ENCODE measurements around the gene RALGDS. TPM values are rescaled to one million over a fixed set of nuclear protein-coding genes. Genes with fewer than 3 reads are reported as not detected.

The RALGDS gene
- total RNA-seq, 1 experiment from 2014 or later, result 40.1 TPM

DNA sequence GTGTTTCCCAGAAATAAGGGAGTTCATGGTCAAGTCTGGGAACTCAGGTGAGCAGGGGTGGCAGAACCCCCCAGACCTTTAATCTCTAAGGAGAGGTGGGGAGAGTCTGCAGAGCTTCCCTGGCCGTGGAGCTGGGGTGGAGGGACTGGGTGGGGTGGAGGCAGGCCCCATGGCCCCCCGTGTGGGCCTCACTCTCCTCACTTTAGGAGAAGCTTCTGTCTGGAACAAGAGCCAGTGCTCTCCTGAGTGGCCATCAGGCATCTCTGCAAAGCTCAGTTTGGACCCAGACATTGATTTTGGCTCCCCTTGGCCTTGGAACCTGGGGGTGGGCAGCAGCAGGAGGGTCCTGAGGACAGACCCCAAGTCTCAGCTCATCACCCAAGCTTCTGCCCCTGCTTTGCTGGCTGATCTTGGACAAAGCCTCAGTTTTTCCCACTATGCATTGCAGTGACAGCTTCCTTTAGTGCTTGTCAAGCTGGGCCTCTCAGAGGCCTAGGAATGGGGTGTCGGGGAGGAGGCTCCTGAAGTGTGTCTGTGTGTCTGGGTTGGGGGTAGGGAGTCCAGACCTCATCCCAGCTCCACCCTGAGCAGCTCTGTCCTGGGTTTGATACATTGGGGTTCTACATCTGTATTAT, 46.2 kb upstream of the RALGDS start:
- POLR2A ChIA-PET (ENCODE audit: low non-redundant PET), result no interaction called here

DNA sequence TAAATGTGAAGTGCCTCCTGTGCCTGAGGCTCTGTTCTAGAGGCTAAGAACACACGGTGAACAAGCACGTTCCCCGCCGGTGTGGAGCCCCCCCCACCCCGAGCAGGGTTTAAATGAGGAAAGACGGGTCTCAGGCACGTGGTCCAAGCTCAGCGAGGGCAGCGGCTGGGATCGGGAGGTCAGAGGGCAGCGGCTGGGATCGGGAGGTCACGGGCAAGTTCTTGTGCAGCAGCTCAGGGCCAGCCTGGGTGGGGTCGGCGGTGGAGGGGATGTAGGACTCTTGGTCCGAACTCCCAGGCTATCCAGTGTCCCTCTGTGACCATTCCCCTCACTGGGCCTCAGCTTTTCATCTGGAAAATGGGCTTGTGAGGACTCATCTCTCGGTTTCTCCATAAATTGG, 45.4 kb upstream of the RALGDS start:
- Histone ChIP-seq H3K27me3 (replicated peaks; ENCODE audit: insufficient read depth, low read depth, low read length, poor library complexity) (no peaks in the 10 kb centered on the region), H3K4me3 (ENCODE audit: low read depth, low read length, poor library complexity, severe bottlenecking) (no peak overlapping the region), H3K36me3 (ENCODE audit: insufficient read depth, low read length, poor library complexity, severe bottlenecking) (no peaks in the 10 kb centered on the region), H3K9me3 (ENCODE audit: low read depth, low read length, poor library complexity, severe bottlenecking) (no peaks in the 10 kb centered on the region), H3K27ac (ENCODE audit: low read depth, low read length, poor library complexity, severe bottlenecking) (no peak overlapping the region), H3K4me1 (ENCODE audit: insufficient read depth, low read length, poor library complexity, severe bottlenecking) (no peaks in the 10 kb centered on the region)
- TF ChIP-seq, protein P1, sequence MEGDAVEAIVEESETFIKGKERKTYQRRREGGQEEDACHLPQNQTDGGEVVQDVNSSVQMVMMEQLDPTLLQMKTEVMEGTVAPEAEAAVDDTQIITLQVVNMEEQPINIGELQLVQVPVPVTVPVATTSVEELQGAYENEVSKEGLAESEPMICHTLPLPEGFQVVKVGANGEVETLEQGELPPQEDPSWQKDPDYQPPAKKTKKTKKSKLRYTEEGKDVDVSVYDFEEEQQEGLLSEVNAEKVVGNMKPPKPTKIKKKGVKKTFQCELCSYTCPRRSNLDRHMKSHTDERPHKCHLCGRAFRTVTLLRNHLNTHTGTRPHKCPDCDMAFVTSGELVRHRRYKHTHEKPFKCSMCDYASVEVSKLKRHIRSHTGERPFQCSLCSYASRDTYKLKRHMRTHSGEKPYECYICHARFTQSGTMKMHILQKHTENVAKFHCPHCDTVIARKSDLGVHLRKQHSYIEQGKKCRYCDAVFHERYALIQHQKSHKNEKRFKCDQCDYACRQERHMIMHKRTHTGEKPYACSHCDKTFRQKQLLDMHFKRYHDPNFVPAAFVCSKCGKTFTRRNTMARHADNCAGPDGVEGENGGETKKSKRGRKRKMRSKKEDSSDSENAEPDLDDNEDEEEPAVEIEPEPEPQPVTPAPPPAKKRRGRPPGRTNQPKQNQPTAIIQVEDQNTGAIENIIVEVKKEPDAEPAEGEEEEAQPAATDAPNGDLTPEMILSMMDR (conservative IDR thresholded peaks at IDR 0.05; ENCODE audit: low read depth, low read length), result no peak
- TF ChIP-seq EZH2 (IDR thresholded peaks at IDR 0.05; ENCODE audit: borderline replicate concordance, low read depth, low read length, poor library complexity, severe bottlenecking), result no peak
- intact Hi-C loops (cut with micrococcal nuclease; ENCODE audit: unreplicated experiment), result no loop called here
- no peak for DNase-seq (ENCODE audit: low spot score)
- BruUV-seq (replicated peaks), result no TSS peak
- ChIA-PET POLR2A (ENCODE audit: low non-redundant PET) (no interaction called here), CTCF (no interaction called here)

More for the DNA sequence above, 46.2 kb upstream of the RALGDS start:
- TF ChIP-seq EZH2 (IDR thresholded peaks at IDR 0.05; ENCODE audit: borderline replicate concordance, low read depth, low read length, poor library complexity, severe bottlenecking), result no peak
- TF ChIP-seq, protein P1 (conservative IDR thresholded peaks at IDR 0.05; ENCODE audit: low read depth, low read length), result no peak
- Histone ChIP-seq H3K4me3 (ENCODE audit: low read depth, low read length, poor library complexity, severe bottlenecking) (no peak overlapping the region), H3K27me3 (replicated peaks; ENCODE audit: insufficient read depth, low read depth, low read length, poor library complexity) (no peaks in the 10 kb centered on the region), H3K4me1 (ENCODE audit: insufficient read depth, low read length, poor library complexity, severe bottlenecking) (no peaks in the 10 kb centered on the region), H3K27ac (ENCODE audit: low read depth, low read length, poor library complexity, severe bottlenecking) (no peak overlapping the region), H3K9me3 (ENCODE audit: low read depth, low read length, poor library complexity, severe bottlenecking) (no peaks in the 10 kb centered on the region), H3K36me3 (ENCODE audit: insufficient read depth, low read length, poor library complexity, severe bottlenecking) (no peaks in the 10 kb centered on the region)
- intact Hi-C loops (cut with micrococcal nuclease; ENCODE audit: unreplicated experiment), result no loop called here
- CTCF ChIA-PET, result no interaction called here
- DNase-seq (ENCODE audit: low spot score), result no peak
- BruUV-seq (replicated peaks), result no TSS peak

DNA sequence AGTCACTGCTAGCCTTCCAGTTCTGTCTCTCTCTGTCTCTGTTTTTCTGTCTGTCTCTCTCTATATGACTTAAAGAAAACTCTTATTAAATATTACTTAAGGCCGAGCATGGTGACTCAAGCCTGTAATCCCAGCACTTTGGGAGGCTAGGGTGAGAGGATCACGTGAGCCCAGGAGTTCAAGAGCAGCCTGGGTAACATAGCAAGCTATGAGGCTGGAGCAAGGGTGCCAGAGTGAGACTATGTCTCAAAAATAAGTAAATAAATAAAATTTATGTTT, 44.4 kb upstream of the RALGDS start:
- H3K36me3 ChIP-seq (ENCODE audit: insufficient read depth, low read length, poor library complexity, severe bottlenecking), result no peaks in the 10 kb centered on the region
- TF ChIP-seq, protein P1 (conservative IDR thresholded peaks at IDR 0.05; ENCODE audit: low read depth, low read length), result no peak
- no peak for TF ChIP-seq EZH2 (IDR thresholded peaks at IDR 0.05; ENCODE audit: borderline replicate concordance, low read depth, low read length, poor library complexity, severe bottlenecking)
- H3K4me3 ChIP-seq (ENCODE audit: low read depth, low read length, poor library complexity, severe bottlenecking), result no peak overlapping the region
- ChIA-PET POLR2A (ENCODE audit: low non-redundant PET) (no interaction called here), CTCF (no interaction called here)
- no peak for DNase-seq (ENCODE audit: low spot score)
- no peaks in the 10 kb centered on the region for H3K4me1 ChIP-seq (ENCODE audit: insufficient read depth, low read length, poor library complexity, severe bottlenecking)
- no peak overlapping the region for H3K27ac ChIP-seq (ENCODE audit: low read depth, low read length, poor library complexity, severe bottlenecking)
- no TSS peak for BruUV-seq (replicated peaks)
- no peaks in the 10 kb centered on the region for H3K9me3 ChIP-seq (ENCODE audit: low read depth, low read length, poor library complexity, severe bottlenecking)
- intact Hi-C loops (cut with micrococcal nuclease; ENCODE audit: unreplicated experiment), result no loop called here
- H3K27me3 ChIP-seq (replicated peaks; ENCODE audit: insufficient read depth, low read depth, low read length, poor library complexity), result no peaks in the 10 kb centered on the region

Data from A673 (cell line).